GM19193 (cell line): Measurements from ENCODE around the gene TNFAIP8L2.

Experiments used
- POLR2A ChIP-seq: IDR thresholded peaks from 4 replicates; pipeline ENCODE4 v1.6.1; 2011; ENCODE audit not compliant: insufficient read depth, insufficient read length; ENCODE audit errors: extremely low read depth

The TNFAIP8L2 gene

DNA sequence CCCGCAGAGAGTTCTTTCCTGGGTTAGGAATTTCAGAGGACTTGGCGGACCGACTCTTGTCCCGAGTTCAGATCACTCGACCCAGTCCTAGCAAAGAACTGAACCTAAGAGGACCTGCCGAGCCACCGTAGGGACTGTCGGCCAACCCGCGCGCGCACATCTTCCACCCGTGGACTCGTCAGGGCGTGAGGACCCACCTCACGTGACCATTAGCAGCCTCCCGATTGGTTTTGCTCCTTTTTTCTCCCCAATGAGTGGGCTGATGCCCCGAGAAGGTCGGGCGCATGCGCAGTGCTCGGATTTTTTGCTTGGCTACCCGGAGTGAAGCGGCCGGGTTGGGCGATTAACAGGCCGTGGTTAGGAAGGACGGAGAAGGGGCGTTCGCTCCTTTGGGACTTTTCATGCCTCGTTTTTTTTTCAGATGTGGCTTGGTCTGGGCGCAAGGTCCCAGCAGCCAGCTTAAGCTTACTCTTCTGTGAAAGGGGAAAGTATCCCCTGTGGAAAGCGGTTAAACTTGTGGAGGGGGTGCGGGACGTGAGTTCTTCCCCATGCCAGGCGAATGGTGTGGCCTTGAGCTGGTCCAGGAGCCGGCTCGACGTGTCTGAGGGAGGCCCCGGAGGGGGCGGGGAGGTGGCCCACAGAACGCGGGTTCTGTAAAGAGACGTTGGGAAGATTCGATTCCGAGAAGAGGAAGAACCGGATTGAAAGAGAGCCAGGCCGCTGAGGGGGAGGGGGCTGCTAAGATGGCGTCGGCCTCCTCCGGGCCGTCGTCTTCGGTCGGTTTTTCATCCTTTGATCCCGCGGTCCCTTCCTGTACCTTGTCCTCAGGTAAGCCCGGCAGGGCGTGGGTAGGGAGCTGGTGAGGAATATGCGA lies 42.0 kb downstream of the TNFAIP8L2 start, which contains the start of gene PIP5K1A:
Gene PIP5K1A, plus strand, starts transcription at position 299 of the 874 bp plus-strand sequence. Its CDS starts 445 bp downstream, at position 744.
- peak; percentile 81 for TF ChIP-seq POLR2A

GRCh38 chr1:151199873-151200581 lies 43.6 kb downstream of the TNFAIP8L2 start:
- TF ChIP-seq POLR2A: no peak
